Liver (tissue), 9 donors: Measurements from ENCODE around the gene ORC3. TPM values are rescaled to one million over a fixed set of nuclear protein-coding genes. Genes with fewer than 3 reads are reported as not detected.
A peak's percentile ranks its signal among the peaks of the same experiment; 100 is the strongest.

Experiments used
- DNase-seq: peaks from one replicate; pipeline ENCODE4 v3.0.0-alpha.2; 2017; ENCODE audit warnings: low spot score
- H3K27ac ChIP-seq, 2 donors: one replicate each; pipeline ENCODE4 v1.7.0; 2013; ENCODE audit warnings: inconsistent platforms in 2 of 2, low read length in 2 of 2, control low read depth in 1 of 2, low read depth in 1 of 2, mild to moderate bottlenecking in 1 of 2
- H3K27me3 ChIP-seq, 4 donors: one replicate each; pipeline versions ENCODE4 v1.6.1 to v1.7.0; 2013; ENCODE audit warnings: low read length in 3 of 4, inconsistent platforms in 1 of 4, mild to moderate bottlenecking in 1 of 4, moderate library complexity in 1 of 4; ENCODE audit not compliant: control insufficient read depth in 4 of 4, insufficient read depth in 4 of 4
- H3K36me3 ChIP-seq, 4 donors: one replicate each; pipeline versions ENCODE4 v1.6.1 to v1.7.0; 2013; ENCODE audit warnings: low read length in 3 of 4, mild to moderate bottlenecking in 3 of 4, low read depth in 1 of 4, moderate library complexity in 1 of 4; ENCODE audit not compliant: control insufficient read depth in 4 of 4, insufficient read depth in 3 of 4
- H3K4me1 ChIP-seq, 4 donors: one replicate each; pipeline versions ENCODE4 v1.6.1 to v1.7.0; 2013; ENCODE audit warnings: low read length in 3 of 4, mild to moderate bottlenecking in 3 of 4, moderate library complexity in 1 of 4; ENCODE audit not compliant: control insufficient read depth in 4 of 4, insufficient read depth in 4 of 4
- H3K4me3 ChIP-seq, 3 donors: one replicate each; pipeline versions ENCODE4 v1.6.1 to v1.7.0; 2013; ENCODE audit warnings: low read length in 3 of 3, control low read depth in 1 of 3, low read depth in 1 of 3, mild to moderate bottlenecking in 1 of 3
- H3K9ac ChIP-seq, 2 donors: one replicate each; pipeline ENCODE4 v1.7.0; 2013; ENCODE audit warnings: low read length in 2 of 2, mild to moderate bottlenecking in 2 of 2, moderate library complexity in 2 of 2, control low read depth in 1 of 2, low read depth in 1 of 2
- H3K9me3 ChIP-seq, 4 donors: one replicate each; pipeline versions ENCODE4 v1.6.1 to v1.7.0; 2013; ENCODE audit warnings: low read length in 3 of 4; ENCODE audit not compliant: control insufficient read depth in 4 of 4
- ATF3 ChIP-seq: IDR thresholded peaks from 2 replicates; pipeline ENCODE4 v1.6.1; 2016; ENCODE audit warnings: antibody characterized with exemption
- CTCF ChIP-seq: fragments of 150-350 bp; IDR thresholded peaks from 2 replicates; pipeline ENCODE4 v1.5.1; 2017; ENCODE audit warnings: improper control_type of control experiment, low read depth, low read length; ENCODE audit not compliant: missing input control
- EGR1 ChIP-seq, 2 donors: IDR thresholded peaks; 2 replicates each; pipeline ENCODE4 v1.6.1; 2016 to 2018; ENCODE audit warnings: antibody characterized with exemption in 2 of 2, low read depth in 2 of 2
- FOXA1 ChIP-seq: IDR thresholded peaks from 2 replicates; pipeline ENCODE4 v1.6.1; 2016; ENCODE audit warnings: antibody characterized with exemption
- FOXA2 ChIP-seq: IDR thresholded peaks from 2 replicates; pipeline ENCODE4 v1.6.1; 2016; ENCODE audit warnings: antibody characterized with exemption
- GABPA ChIP-seq, 2 donors: IDR thresholded peaks in 1 of 2; conservative IDR thresholded peaks in 1 of 2; 2 replicates each; pipeline ENCODE4 v1.6.1; 2016; ENCODE audit warnings: antibody characterized with exemption in 2 of 2, mild to moderate bottlenecking in 1 of 2, moderate library complexity in 1 of 2
- HNF4A ChIP-seq, 2 donors: conservative IDR thresholded peaks; 2 replicates each; pipeline ENCODE4 v1.6.1; 2016; ENCODE audit warnings: antibody characterized with exemption in 2 of 2, mild to moderate bottlenecking in 2 of 2
- HNF4G ChIP-seq: IDR thresholded peaks from 2 replicates; pipeline ENCODE4 v1.6.1; 2016; ENCODE audit warnings: antibody characterized with exemption
- JUND ChIP-seq, 2 donors: IDR thresholded peaks; 2 replicates each; pipeline ENCODE4 v1.6.1; 2016; ENCODE audit warnings: antibody characterized with exemption in 2 of 2
- NR2F2 ChIP-seq: IDR thresholded peaks from 2 replicates; pipeline ENCODE4 v1.6.1; 2016; ENCODE audit warnings: antibody characterized with exemption
- RAD21 ChIP-seq, 2 donors: IDR thresholded peaks; 2 replicates each; pipeline ENCODE4 v1.6.1; 2016; ENCODE audit warnings: antibody characterized with exemption in 2 of 2, mild to moderate bottlenecking in 2 of 2
- RXRA ChIP-seq, 2 donors: IDR thresholded peaks; 2 replicates each; pipeline ENCODE4 v1.6.1; 2017 to 2018; ENCODE audit warnings: antibody characterized with exemption in 2 of 2, mild to moderate bottlenecking in 1 of 2
- SP1 ChIP-seq: IDR thresholded peaks from 2 replicates; pipeline ENCODE4 v1.6.1; 2018; ENCODE audit warnings: antibody characterized with exemption, mild to moderate bottlenecking
- TAF1 ChIP-seq: conservative IDR thresholded peaks from 2 replicates; pipeline ENCODE4 v1.6.1; 2016; ENCODE audit warnings: antibody characterized with exemption, mild to moderate bottlenecking
- YY1 ChIP-seq: IDR thresholded peaks from 2 replicates; pipeline ENCODE4 v1.6.1; 2016; ENCODE audit warnings: antibody characterized with exemption, mild to moderate bottlenecking
- WGBS: extraction: QIAGEN DNeasy Blood & Tissue Kit; methylation state at CpG from one replicate; pipeline ENCODE4 v1.1.7; 2013; 5-methylcytosine and 5-hydroxymethylcytosine counted together
- polyA plus RNA-seq, 2 donors: library from polyadenylated mRNA; stranded (reverse) in 1 of 2; unstranded in 1 of 2; fragments of 200-250 nt in 1 of 2; fragments of >200 nt in 1 of 2; fragmentation: Nextera tagmentation in 1 of 2; extraction: Ambion mirVana in 1 of 2; gene quantifications; one replicate each; pipeline versions ENCODE4 v1.2.1 to v1.2.3, GENCODE V29; 2013 to 2015
- total RNA-seq, 2 donors: library from RNA; depleted of rRNA; stranded (reverse); fragments of >200 nt; gene quantifications; one replicate each; pipeline ENCODE4 v1.2.3, GENCODE V29; 2014
- TF ChIP-seq, protein P1 (sequence below): IDR thresholded peaks from 2 replicates; pipeline ENCODE4 v1.6.1; 2016; ENCODE audit warnings: antibody characterized with exemption, mild to moderate bottlenecking
- TF ChIP-seq, protein P2 (sequence below): IDR thresholded peaks from 2 replicates; pipeline ENCODE4 v1.6.1; 2016; ENCODE audit warnings: antibody characterized with exemption
- TF ChIP-seq, protein P3 (sequence below): IDR thresholded peaks from 2 replicates; pipeline ENCODE4 v1.6.1; 2016; ENCODE audit warnings: antibody characterized with exemption
- donor health status: healthy.
- donor health status: healthy.
- donor health status: healthy.
- donor health status: healthy.
- donor health status: healthy.

The ORC3 gene
- total and polyA plus RNA-seq, 4 donors: 5.2 to 14.5 (median 10.5) TPM

DNA sequence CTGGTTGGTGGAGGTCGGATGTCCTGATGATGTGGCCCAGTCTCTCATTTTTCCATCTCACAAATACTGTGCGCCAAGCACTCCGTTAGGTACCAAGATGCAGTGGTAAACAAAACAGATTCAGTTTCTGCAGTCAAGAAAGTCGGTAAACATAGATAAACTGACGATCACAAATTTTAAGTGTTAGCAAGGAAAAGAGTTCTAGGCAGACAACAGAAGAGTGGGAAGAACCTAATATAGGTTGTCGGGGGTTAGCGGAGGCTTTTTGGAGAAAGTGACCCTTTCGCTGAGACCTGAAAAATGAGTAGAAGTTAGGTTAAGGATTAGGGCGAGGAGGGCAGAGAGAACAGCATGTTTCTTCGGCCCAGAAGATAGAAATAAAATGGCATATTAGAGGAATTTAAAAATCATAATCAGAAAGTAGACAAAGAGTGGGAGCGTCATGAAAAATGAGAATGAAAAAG is 514 bp downstream of the ORC3 start:
- WGBS: 3% methylated on average over 11 of the region's 11 CpGs
- Histone ChIP-seq H3K27me3 (no peaks in the 10 kb centered on the region), H3K9me3 (no peaks in the 10 kb centered on the region), H3K4me3 (peak overlapping the region; percentile 67 to 93 (median 91)), H3K27ac (peak overlapping the region; percentile 65 to 68), H3K4me1 (peaks cover 3 to 34% (median 24%) of the 10 kb centered on the region in 4 donors), H3K9ac (peak overlapping the region; percentile 72 to 73), H3K36me3 (peaks cover 0 to 10% (median 7%) of the 10 kb centered on the region in 4 donors)
- DNase-seq: no peak
- TF ChIP-seq, protein P1, sequence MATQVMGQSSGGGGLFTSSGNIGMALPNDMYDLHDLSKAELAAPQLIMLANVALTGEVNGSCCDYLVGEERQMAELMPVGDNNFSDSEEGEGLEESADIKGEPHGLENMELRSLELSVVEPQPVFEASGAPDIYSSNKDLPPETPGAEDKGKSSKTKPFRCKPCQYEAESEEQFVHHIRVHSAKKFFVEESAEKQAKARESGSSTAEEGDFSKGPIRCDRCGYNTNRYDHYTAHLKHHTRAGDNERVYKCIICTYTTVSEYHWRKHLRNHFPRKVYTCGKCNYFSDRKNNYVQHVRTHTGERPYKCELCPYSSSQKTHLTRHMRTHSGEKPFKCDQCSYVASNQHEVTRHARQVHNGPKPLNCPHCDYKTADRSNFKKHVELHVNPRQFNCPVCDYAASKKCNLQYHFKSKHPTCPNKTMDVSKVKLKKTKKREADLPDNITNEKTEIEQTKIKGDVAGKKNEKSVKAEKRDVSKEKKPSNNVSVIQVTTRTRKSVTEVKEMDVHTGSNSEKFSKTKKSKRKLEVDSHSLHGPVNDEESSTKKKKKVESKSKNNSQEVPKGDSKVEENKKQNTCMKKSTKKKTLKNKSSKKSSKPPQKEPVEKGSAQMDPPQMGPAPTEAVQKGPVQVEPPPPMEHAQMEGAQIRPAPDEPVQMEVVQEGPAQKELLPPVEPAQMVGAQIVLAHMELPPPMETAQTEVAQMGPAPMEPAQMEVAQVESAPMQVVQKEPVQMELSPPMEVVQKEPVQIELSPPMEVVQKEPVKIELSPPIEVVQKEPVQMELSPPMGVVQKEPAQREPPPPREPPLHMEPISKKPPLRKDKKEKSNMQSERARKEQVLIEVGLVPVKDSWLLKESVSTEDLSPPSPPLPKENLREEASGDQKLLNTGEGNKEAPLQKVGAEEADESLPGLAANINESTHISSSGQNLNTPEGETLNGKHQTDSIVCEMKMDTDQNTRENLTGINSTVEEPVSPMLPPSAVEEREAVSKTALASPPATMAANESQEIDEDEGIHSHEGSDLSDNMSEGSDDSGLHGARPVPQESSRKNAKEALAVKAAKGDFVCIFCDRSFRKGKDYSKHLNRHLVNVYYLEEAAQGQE: no peak
- TF ChIP-seq FOXA1 (no peak), YY1 (no peak), FOXA2 (no peak), HNF4G (no peak), RXRA (IDR thresholded peaks at IDR 0.05) (no peak)

GRCh38 chr6:87590990-87591389 is 1.1 kb downstream of the ORC3 start:
- Histone ChIP-seq H3K27me3 (no peaks in the 10 kb centered on the region), H3K27ac (no peak overlapping the region), H3K4me3 (peak overlapping the region; percentile 67 to 93 (median 91)), H3K9me3 (no peaks in the 10 kb centered on the region), H3K4me1 (peaks cover 3 to 34% (median 24%) of the 10 kb centered on the region in 4 donors), H3K36me3 (peaks cover 0 to 9% (median 8%) of the 10 kb centered on the region in 4 donors), H3K9ac (peak overlapping the region; percentile 72 to 73)
- TF ChIP-seq, protein P2, sequence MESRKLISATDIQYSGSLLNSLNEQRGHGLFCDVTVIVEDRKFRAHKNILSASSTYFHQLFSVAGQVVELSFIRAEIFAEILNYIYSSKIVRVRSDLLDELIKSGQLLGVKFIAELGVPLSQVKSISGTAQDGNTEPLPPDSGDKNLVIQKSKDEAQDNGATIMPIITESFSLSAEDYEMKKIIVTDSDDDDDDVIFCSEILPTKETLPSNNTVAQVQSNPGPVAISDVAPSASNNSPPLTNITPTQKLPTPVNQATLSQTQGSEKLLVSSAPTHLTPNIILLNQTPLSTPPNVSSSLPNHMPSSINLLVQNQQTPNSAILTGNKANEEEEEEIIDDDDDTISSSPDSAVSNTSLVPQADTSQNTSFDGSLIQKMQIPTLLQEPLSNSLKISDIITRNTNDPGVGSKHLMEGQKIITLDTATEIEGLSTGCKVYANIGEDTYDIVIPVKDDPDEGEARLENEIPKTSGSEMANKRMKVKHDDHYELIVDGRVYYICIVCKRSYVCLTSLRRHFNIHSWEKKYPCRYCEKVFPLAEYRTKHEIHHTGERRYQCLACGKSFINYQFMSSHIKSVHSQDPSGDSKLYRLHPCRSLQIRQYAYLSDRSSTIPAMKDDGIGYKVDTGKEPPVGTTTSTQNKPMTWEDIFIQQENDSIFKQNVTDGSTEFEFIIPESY: no peak
- TF ChIP-seq YY1 (no peak), JUND (IDR thresholded peaks at IDR 0.05) (no peak)
- 75% methylated on average over 4 of the region's 4 CpGs for WGBS
- DNase-seq: no peak

GRCh38 chr6:87600576-87600975 is 10.6 kb downstream of the ORC3 start:
- no peak overlapping the region for H3K9ac ChIP-seq
- no peak overlapping the region for H3K4me3 ChIP-seq
- WGBS: 89% methylated on average over 1 of the region's 1 CpG
- no peaks in the 10 kb centered on the region for H3K27me3 ChIP-seq
- no peaks in the 10 kb centered on the region for H3K4me1 ChIP-seq
- no peaks in the 10 kb centered on the region for H3K9me3 ChIP-seq
- DNase-seq: no peak
- H3K27ac ChIP-seq: no peak overlapping the region
- peaks cover 0 to 4% (median under 1%) of the 10 kb centered on the region in 4 donors for H3K36me3 ChIP-seq
- no peak for TF ChIP-seq JUND (IDR thresholded peaks at IDR 0.05)
- TF ChIP-seq RXRA (IDR thresholded peaks at IDR 0.05): no peak
- TF ChIP-seq SP1: no peak
- no peak for TF ChIP-seq YY1
- TF ChIP-seq HNF4A (conservative IDR thresholded peaks at IDR 0.05): no peak
- TF ChIP-seq FOXA2: no peak
- no peak for TF ChIP-seq NR2F2
- TF ChIP-seq GABPA (IDR thresholded peaks at IDR 0.05 in 1 of 2, conservative IDR thresholded peaks at IDR 0.05 in 1 of 2): no peak
- no peak for TF ChIP-seq HNF4G
- TF ChIP-seq, protein P2: no peak
- TF ChIP-seq TAF1: no peak
- TF ChIP-seq EGR1 (IDR thresholded peaks at IDR 0.05; ENCODE audit: low read depth in 2 of 2): no peak
- no peak for TF ChIP-seq RAD21 (IDR thresholded peaks at IDR 0.05)
- no peak for TF ChIP-seq ATF3
- TF ChIP-seq, protein P3, sequence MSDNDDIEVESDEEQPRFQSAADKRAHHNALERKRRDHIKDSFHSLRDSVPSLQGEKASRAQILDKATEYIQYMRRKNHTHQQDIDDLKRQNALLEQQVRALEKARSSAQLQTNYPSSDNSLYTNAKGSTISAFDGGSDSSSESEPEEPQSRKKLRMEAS: no peak
- no peak for TF ChIP-seq CTCF
